ENCODE data around the gene MFSD2A.

DNA sequence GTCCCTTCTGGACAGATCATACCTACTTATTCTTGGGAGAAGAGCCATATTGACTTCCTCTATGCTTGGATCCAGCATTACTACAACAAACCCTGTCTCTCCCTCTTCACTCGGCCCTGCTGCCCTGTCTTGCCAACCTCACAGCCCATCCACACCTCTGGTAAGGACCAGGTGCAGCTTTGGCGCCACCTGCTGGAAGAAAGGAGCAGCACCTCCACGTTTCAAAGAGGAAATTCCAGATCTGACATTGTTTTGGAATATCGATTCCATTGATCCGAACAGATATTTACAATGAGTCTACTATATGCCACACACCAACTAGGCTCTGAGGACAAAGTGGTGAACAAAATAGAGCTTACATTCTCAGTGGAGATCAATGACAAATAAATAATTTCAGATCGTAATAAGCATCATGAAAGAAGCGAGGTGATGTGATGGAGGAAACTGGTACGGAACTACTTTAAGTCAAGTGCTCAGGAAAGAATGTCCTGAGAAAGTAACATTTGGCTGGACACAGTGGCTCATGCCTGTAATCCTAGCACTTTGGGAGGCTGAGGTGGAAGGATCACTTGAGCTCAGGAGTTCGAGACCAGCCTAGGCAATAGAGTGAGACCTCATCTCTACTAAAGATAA is 18.7 kb downstream of the MFSD2A start:
- TF ChIP-seq, protein P1, sequence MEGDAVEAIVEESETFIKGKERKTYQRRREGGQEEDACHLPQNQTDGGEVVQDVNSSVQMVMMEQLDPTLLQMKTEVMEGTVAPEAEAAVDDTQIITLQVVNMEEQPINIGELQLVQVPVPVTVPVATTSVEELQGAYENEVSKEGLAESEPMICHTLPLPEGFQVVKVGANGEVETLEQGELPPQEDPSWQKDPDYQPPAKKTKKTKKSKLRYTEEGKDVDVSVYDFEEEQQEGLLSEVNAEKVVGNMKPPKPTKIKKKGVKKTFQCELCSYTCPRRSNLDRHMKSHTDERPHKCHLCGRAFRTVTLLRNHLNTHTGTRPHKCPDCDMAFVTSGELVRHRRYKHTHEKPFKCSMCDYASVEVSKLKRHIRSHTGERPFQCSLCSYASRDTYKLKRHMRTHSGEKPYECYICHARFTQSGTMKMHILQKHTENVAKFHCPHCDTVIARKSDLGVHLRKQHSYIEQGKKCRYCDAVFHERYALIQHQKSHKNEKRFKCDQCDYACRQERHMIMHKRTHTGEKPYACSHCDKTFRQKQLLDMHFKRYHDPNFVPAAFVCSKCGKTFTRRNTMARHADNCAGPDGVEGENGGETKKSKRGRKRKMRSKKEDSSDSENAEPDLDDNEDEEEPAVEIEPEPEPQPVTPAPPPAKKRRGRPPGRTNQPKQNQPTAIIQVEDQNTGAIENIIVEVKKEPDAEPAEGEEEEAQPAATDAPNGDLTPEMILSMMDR (conservative IDR thresholded peaks at IDR 0.05; ENCODE audit: low read depth, low read length): peak; percentile 98
- TF ChIP-seq EZH2phosphoT487 (IDR thresholded peaks at IDR 0.05; ENCODE audit: borderline replicate concordance, low read length): no peak

Measured in PC-3 (cell line).